ENCODE results near the gene HIVEP3. TPM values are rescaled to one million over a fixed set of nuclear protein-coding genes. Genes with fewer than 3 reads are reported as not detected.

HIVEP3 gene
- total RNA-seq, 2 donors from 2014 or later: 8.0 to 27.6 TPM

DNA sequence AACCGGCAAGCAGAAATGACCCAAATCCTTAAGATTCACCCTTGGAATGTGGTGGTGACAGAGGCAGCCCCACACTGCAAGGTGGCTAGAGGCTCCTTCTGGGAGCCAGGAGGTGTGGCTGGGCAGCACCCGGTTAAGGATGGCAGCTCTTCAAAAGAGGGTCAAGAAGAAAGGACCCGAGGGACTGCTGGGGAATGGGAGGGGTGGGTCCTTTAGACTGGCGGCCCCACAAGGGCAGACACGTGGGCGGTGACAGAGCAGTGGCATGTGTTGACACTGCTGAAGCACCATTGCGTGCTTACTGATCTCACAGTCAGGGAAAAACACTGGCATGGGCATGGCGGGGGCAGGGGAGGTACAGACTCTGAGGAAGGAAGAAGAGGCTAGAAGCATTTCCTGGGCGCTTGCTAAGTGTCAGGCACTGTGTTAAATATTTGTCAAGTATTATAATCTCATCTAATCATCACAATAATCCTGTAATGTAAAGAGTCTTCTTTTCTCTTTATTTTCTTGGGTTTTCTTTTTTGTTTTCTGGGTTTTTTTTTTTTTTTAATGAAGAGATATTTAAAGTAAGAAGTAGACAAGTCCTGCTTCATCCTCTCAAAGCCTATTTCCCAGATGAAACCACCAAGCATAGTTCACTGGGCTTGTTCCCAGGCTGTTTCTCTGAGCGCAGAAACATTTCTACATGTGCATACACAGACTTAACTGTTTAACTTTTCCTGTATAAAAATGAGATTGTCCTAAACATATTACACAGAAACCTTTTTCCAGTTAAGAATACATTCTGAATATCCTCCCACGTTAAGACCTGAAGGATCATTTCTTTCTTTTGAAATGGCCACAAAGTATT is 268.5 kb downstream of the HIVEP3 start:
- peak overlapping the region; percentile 86 for H3K27ac Mint-ChIP-seq
- no peaks in the 10 kb centered on the region for H3K27me3 Mint-ChIP-seq
- H3K36me3 Mint-ChIP-seq (ENCODE audit: low read depth): peaks cover 66% of the 10 kb centered on the region
- peak; percentile 73 for ATAC-seq (replicated peaks)
- no peaks in the 10 kb centered on the region for H3K9me3 Mint-ChIP-seq
- H3K4me3 Mint-ChIP-seq: peak overlapping the region; percentile 60
- H3K4me1 Mint-ChIP-seq: peaks cover 52% of the 10 kb centered on the region

- no peak for ATAC-seq (replicated peaks)
Measured at GRCh38 chr1:41649396-41650027, 269.2 kb downstream of the HIVEP3 start.

GRCh38 chr1:41648844-41649243 is 269.9 kb downstream of the HIVEP3 start:
- no peak overlapping the region for H3K27ac Mint-ChIP-seq
- H3K36me3 Mint-ChIP-seq (ENCODE audit: low read depth): peaks cover 56% of the 10 kb centered on the region
- no peak overlapping the region for H3K4me3 Mint-ChIP-seq
- no peak for ATAC-seq (replicated peaks)
- H3K9me3 Mint-ChIP-seq: no peaks in the 10 kb centered on the region
- H3K4me1 Mint-ChIP-seq: peaks cover 45% of the 10 kb centered on the region
- no peaks in the 10 kb centered on the region for H3K27me3 Mint-ChIP-seq

More at GRCh38 chr1:41649396-41650027, 269.2 kb downstream of the HIVEP3 start:
- Mint-ChIP-seq H3K4me1 (peaks cover 48% of the 10 kb centered on the region), H3K27ac (peak overlapping the region; percentile 86), H3K9me3 (no peaks in the 10 kb centered on the region), H3K4me3 (peak overlapping the region; percentile 60), H3K27me3 (no peaks in the 10 kb centered on the region), H3K36me3 (ENCODE audit: low read depth) (peaks cover 60% of the 10 kb centered on the region)

DNA sequence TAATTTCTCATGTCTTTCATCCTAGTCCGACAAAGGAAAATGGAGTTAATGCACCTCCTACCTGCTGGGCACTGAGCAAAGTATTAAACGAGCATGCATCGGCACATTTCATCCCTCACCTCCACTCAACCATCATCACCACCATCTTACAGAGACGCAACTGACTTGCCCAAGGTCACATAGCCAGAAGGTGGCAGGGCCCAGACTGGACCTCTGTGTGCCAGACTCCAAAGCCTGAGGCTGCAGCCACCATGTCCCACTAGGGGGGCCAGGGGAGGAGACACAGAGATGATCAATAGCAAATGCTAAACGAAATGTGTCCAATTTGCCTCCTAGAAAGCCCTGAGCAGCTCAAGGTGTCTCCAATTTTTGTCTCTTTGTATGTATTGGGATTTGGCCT is 270.5 kb downstream of the HIVEP3 start:
- Mint-ChIP-seq H3K27me3 (no peaks in the 10 kb centered on the region), H3K4me3 (no peak overlapping the region), H3K4me1 (peaks cover 39% of the 10 kb centered on the region), H3K9me3 (no peaks in the 10 kb centered on the region), H3K27ac (no peak overlapping the region), H3K36me3 (ENCODE audit: low read depth) (peaks cover 51% of the 10 kb centered on the region)
- no peak for ATAC-seq (replicated peaks)

DNA sequence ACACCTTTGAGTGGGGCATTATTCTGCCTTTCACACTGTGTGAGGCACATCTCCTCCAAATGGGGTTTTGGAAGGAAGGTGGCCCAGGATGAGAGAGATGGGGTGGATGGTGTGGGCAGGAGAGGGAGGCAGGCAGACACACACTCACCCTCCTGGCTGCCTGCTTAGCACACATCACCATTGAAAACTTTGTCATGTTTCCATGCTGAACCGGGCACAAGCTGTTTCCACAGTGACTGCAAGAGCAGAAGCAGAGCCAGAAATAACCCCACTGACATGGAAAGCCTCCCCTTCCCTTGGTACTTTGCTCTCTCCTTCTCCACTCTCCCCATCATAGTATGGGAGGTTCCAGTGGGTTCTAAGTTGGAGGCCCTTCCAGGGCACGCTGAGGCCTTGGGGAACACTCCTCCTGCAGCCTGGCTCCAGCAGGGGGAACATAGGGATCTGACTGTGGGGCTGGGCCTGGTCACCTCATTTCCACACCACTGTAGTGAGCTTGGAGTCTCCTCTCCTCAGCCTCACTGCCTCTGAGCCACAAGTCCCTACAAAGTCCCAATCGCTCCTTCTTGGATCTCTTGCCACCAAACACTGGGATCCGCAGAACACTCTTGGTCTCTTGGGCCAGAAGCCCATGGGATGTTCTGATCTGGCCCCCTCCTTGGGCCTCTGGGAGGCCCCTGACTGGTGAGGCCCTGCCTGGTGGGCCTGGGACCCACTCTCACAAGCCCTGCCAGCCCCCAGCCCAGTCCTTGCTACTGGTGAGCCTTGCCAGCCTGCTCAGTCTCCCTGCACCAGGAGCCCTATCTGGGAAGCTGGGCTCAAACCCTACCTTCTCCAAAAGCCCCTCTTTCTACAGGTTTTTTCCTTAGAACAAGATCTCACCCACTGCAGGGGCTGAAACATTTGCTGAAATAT is 271.2 kb downstream of the HIVEP3 start:
- H3K4me1 Mint-ChIP-seq: peaks cover 38% of the 10 kb centered on the region
- no peaks in the 10 kb centered on the region for H3K27me3 Mint-ChIP-seq
- peaks cover 45% of the 10 kb centered on the region for H3K36me3 Mint-ChIP-seq (ENCODE audit: low read depth)
- H3K9me3 Mint-ChIP-seq: no peaks in the 10 kb centered on the region
- peak overlapping the region; percentile 58 for H3K27ac Mint-ChIP-seq
- ATAC-seq (replicated peaks): no peak
- H3K4me3 Mint-ChIP-seq: no peak overlapping the region

DNA sequence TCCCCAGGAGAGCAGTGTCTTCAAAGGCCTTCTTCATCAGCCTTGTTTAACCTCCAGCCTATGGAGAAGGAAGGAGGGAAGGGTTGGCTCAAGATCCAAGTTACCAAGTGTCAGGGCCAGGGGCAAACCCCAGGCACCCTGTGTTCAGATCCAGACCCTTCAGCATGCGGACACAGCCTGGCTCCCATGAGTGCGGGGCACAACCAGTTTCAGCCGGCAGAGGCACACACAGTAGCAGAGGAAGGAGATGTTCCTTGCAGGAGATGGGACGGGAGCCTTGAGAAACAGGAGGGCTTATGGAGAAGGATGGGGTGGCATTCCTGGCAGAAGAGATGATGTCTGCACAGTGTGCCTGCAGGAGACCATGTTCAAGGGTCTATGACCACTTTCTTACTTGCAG is 272.5 kb downstream of the HIVEP3 start:
- Mint-ChIP-seq H3K9me3 (no peaks in the 10 kb centered on the region), H3K36me3 (ENCODE audit: low read depth) (peaks cover 45% of the 10 kb centered on the region), H3K4me3 (no peak overlapping the region), H3K4me1 (peaks cover 33% of the 10 kb centered on the region), H3K27me3 (no peaks in the 10 kb centered on the region), H3K27ac (no peak overlapping the region)
- no peak for ATAC-seq (replicated peaks)

DNA sequence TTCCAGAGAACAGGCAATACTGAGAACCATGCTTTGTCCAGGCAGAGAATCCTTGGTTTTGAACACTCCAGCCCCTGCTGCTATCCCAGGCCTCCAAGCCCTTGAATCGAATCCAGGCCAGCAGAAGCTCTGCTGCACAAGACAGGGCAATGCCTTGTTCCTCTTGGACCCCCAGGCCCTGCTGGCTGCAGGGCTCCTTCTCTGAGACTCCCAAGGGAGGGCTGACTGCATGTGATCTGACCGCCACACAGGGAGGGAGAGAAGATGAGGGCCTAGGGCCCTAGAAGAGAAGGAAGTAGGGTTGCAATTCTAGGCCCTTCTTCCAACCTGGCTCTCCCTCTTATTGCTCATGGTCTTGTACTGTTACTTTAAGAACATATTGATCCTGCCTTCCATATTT is 273.7 kb downstream of the HIVEP3 start:
- H3K4me1 Mint-ChIP-seq: peaks cover 25% of the 10 kb centered on the region
- no peak for ATAC-seq (replicated peaks)

DNA sequence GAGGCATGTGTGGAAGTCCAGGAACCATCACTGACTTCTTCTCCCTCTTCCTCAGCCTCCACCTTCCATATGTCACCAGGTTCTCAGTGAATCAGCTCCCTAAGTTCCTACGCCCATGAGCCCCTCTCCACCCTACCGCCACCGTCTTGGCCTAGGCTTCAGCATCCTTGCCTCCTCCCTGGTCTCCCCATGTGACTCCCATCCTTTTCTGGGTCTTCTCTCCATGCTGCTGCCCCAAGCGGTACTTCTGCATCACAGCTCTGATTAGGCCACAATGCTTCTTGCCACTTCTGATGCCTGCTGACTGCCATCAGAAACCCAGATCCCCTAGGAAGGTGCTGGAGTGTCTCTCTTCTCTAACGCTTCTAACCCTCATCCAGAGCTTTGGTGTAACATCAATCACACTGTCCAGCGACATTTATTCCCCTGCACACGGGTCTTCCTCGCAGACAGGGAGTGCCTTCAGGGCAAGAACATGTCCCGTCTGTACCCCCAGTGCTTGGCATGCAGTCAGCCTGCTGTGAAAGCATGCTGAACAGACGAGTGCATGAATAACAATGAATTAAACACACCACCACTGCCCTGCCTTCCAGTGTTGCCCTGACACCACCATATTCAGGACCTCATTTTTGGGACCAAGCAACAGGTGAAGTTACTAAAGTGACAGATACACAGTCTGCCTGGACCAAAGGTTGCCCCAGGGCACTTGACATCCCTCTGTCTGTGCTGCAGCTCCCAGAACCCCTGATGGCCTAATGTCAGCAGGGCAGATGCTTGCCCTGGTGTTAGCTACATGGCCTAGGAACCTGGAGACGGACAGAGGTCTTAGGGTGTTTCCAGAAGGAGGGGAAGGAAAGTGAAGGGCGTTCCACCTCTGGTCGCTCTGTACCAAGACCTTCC is 275.6 kb downstream of the HIVEP3 start:
- Mint-ChIP-seq H3K36me3 (ENCODE audit: low read depth) (peaks cover 34% of the 10 kb centered on the region), H3K27me3 (no peaks in the 10 kb centered on the region), H3K27ac (no peak overlapping the region), H3K4me3 (no peak overlapping the region), H3K9me3 (no peaks in the 10 kb centered on the region), H3K4me1 (peaks cover 32% of the 10 kb centered on the region)
- no peak for ATAC-seq (replicated peaks)

More for the DNA sequence above, 273.7 kb downstream of the HIVEP3 start:
- Mint-ChIP-seq H3K27me3 (no peaks in the 10 kb centered on the region), H3K9me3 (no peaks in the 10 kb centered on the region), H3K27ac (no peak overlapping the region), H3K36me3 (ENCODE audit: low read depth) (peaks cover 37% of the 10 kb centered on the region), H3K4me3 (no peak overlapping the region)

GRCh38 chr1:41641941-41642527 is 276.7 kb downstream of the HIVEP3 start:
- ATAC-seq (replicated peaks): no peak
- peaks cover 42% of the 10 kb centered on the region for H3K36me3 Mint-ChIP-seq (ENCODE audit: low read depth)
- no peaks in the 10 kb centered on the region for H3K27me3 Mint-ChIP-seq
- no peaks in the 10 kb centered on the region for H3K9me3 Mint-ChIP-seq
- H3K27ac Mint-ChIP-seq: no peak overlapping the region
- H3K4me3 Mint-ChIP-seq: no peak overlapping the region
- peaks cover 33% of the 10 kb centered on the region for H3K4me1 Mint-ChIP-seq

DNA sequence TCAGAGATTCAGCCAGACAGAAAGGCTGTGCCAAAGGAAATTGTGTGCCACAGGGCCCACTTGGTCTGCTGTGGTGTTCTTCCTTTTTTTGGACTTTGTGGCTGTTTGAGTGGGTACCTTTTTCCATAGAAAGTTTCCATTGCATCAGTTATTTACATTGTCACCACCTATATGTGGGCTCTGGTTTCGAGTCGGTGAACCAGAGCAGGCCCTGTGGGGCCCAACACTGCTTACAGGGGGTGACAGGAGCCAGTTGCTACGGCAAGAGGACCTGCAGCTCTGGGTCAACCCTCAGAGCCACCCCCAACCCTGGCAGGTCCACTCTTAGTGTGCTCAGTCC is 277.3 kb downstream of the HIVEP3 start:
- Mint-ChIP-seq H3K36me3 (ENCODE audit: low read depth) (peaks cover 44% of the 10 kb centered on the region), H3K27me3 (no peaks in the 10 kb centered on the region), H3K27ac (no peak overlapping the region), H3K4me3 (no peak overlapping the region), H3K4me1 (peaks cover 32% of the 10 kb centered on the region), H3K9me3 (no peaks in the 10 kb centered on the region)
- peak; percentile 44 for ATAC-seq (replicated peaks)

DNA sequence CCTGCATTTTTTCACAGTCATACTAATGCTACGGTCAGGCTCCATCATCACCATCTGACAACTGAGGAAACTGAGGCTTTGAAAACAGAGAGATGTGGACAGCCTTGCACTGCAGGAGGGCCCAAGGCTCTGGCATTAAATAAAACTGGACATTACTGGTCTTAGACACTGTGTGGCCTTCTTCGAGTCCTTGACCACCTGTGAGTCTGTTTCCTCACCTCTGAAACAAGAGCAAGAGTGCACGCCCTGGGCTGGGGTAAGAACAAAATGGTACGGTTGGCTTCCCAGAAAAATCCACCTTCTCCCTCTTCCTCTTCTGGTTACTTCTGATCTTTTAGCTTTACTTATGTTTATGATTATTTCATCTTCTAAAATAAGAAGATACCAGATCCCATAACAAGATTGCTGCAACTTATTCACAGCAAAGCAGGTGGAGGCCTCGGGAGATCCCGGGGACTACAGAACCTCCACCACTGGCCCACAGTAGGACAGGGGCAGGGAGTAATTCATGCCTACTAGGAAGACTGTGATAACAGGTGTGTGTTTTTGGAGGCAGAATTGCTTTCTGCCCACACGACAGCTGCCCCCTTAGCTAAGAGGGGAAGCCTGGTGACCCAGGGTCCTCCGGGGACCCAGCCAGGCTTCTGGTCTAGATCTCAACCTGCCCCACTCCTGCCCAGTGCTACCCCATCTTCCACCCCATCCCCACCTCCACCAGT is 277.8 kb downstream of the HIVEP3 start:
- Mint-ChIP-seq H3K9me3 (no peaks in the 10 kb centered on the region), H3K4me1 (peaks cover 37% of the 10 kb centered on the region), H3K36me3 (ENCODE audit: low read depth) (peaks cover 43% of the 10 kb centered on the region), H3K27ac (no peak overlapping the region), H3K4me3 (no peak overlapping the region), H3K27me3 (no peaks in the 10 kb centered on the region)
- ATAC-seq (replicated peaks): no peak

GRCh38 chr1:41640141-41640751 is 278.5 kb downstream of the HIVEP3 start:
- ATAC-seq (replicated peaks): no peak
- no peaks in the 10 kb centered on the region for H3K9me3 Mint-ChIP-seq
- peaks cover 35% of the 10 kb centered on the region for H3K4me1 Mint-ChIP-seq
- peak overlapping the region; percentile 94 for H3K27ac Mint-ChIP-seq
- H3K27me3 Mint-ChIP-seq: no peaks in the 10 kb centered on the region
- no peak overlapping the region for H3K4me3 Mint-ChIP-seq
- peaks cover 48% of the 10 kb centered on the region for H3K36me3 Mint-ChIP-seq (ENCODE audit: low read depth)
